SHP77 treated with DMSO at 0.1 percent for 48 hours (cell line): ENCODE results near the gene OR2H2.
A peak's percentile ranks its signal among the peaks of the same experiment; 100 is the strongest.

Experiments
- DNase-seq: peaks from one replicate; lab custom pipeline; 2025; lab: John Stamatoyannopoulos, UW

OR2H2 gene

GRCh38 chr6:29591677-29592076 lies 6.8 kb downstream of the OR2H2 start:
- no peak for DNase-seq

DNA sequence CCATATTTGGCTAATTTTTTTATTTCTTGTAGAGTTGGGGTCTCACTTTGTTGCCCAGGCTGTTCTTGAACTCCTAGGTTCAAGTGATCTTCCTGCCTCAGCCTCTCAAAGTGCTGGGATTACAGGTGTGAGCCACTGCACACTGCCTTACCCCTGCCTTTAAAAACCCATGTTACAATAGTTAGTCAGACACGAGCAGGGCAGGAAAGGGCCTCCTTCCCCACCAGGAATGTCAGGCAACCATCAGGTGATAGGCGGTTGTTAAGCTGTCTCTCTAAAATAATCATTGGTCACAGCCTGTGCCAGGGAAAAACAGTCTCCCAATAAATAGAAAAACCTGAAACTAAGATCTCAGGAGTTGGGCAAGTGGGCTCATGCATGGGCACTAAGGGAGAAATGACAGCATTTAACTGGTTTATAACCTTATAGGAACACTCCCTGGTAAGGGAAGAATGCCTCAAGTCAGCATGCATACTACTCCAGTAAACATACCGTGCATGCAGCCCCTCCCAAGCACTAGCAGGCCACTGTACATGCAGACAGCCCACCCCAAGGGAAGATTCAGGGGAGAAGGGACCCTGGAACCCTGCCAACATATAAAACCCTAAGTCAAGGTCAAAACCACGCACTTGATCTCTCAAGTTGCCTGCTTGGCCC lies 8.4 kb downstream of the OR2H2 start:
- no peak for DNase-seq

DNA sequence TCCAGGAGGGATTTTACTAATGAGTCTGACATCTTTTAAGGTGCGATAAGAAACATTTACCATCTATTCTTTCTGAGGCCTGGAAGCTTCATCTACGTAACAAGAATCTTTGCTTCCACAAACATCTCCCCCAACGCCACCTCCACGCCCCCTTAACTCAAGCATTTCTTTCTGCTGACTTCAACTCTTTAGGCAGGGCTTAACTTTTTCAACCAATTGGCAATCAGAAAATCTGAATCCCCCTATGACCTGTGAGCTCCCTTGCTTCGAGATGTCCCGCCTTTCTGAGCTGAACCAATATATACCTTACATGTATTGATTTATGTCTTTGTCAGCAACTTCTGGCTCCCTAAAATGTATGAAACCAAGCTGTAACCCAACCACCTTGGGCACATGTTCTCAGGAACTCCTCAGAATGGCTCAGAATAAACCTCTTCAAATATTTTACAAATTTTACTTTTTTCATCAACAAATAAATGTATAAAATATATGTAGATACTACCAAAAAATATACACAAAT lies 11.5 kb downstream of the OR2H2 start:
- DNase-seq = no peak

GRCh38 chr6:29597184-29597583 lies 12.3 kb downstream of the OR2H2 start:
- no peak for DNase-seq

GRCh38 chr6:29598172-29598747 lies 13.3 kb downstream of the OR2H2 start:
- DNase-seq = no peak

DNA sequence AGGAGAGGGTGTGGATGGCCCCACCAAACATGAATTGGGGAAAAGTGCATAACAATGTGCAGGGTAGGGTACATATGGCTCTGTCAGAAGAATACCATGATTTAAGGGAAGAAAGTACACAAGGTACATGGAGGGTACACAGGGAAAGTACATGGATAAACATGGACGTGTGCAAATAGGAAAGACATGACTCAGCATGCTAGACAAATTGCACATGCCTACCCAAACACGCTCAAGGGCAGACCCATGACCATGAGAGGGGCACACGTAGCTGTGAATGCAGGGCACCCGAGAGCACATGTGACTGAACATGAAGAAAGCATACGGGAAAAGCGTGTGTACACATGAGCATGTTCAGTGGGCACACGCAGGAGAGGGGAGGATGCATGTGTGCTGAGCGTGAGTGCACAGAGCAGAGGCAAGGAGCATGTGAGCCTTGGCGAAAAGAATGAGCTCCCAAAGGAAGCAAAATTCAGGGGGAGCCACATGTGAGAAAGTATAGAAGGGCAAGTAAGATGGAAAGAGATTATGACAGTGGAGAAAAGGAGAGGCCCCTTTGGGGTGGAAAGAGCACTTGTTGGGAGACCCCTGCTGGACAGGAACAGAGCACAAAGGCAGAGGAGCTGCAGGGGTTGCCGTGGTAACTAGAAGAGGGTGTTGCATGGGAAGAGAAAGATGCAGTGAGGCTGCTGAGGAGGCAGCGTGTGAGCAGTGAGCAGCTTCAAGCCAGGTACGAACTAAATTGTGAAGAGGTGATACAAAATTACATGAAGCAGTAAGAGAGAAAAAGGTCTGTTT lies 17.8 kb downstream of the OR2H2 start:
- DNase-seq = no peak

GRCh38 chr6:29603456-29603855 lies 18.5 kb downstream of the OR2H2 start:
- no peak for DNase-seq

GRCh38 chr6:29603930-29604329 lies 19.0 kb downstream of the OR2H2 start:
- no peak for DNase-seq

- no peak for DNase-seq
Measured at GRCh38 chr6:29608131-29608530, 23.2 kb downstream of the OR2H2 start.

- DNase-seq = no peak
Measured at GRCh38 chr6:29610540-29610939, 25.6 kb downstream of the OR2H2 start.

DNA sequence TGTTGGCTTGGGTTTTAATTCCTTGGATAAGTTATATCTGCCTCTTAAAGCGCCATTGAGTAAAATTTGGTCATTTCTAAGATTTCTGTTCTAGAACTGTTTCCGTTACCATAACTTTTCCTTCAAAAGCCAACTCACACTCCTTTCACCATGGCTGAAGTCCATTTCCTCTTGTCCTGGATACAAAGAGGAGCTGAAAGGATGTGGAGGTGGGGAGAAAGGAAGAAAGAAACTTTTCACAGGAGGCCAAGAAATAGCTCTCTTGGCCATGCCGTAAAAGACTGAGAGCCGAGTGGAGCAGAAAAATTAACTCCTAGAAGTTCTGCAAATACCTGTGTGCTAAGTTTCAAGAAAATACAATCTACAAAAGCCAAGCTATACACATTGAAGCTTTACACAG lies 26.5 kb downstream of the OR2H2 start:
- no peak for DNase-seq

DNA sequence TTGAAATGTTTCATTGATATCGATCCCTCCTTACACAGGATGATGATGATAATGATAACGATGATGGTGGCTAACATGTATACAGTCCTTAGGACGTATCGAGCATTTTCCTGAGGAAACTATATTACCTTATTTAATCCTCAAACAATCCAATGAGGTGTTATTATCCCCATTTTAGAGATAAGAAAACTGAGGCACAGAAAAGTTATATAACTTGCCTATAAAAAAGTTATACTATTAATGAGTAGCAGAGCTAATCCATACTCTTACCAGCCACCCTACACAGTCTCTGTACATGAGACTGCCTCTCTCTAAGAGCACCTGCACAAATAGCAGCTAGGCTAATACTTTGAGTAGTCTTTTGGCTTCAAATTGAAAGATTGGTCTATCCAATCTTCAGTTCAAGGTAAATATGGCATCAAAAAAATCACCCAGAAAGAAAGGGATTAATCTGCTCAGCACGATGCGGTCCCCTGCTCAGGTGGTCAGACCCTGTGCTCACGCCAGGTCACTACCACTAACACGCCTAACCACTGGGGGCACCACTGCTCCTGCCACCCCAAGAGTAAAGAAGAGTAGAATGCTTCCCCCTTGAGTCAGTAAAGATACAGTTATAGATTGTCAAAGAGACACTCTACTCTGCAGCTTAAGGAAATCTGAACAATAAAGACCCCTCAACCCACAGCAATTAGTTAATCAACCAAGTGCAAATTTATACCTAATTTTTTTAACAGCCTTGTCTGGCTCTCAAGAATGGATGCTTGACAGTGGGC lies 33.0 kb downstream of the OR2H2 start:
- DNase-seq = no peak

GRCh38 chr6:29619578-29620160 lies 34.7 kb downstream of the OR2H2 start:
- no peak for DNase-seq

- DNase-seq = no peak
Measured at GRCh38 chr6:29620630-29621029, 35.7 kb downstream of the OR2H2 start.

DNA sequence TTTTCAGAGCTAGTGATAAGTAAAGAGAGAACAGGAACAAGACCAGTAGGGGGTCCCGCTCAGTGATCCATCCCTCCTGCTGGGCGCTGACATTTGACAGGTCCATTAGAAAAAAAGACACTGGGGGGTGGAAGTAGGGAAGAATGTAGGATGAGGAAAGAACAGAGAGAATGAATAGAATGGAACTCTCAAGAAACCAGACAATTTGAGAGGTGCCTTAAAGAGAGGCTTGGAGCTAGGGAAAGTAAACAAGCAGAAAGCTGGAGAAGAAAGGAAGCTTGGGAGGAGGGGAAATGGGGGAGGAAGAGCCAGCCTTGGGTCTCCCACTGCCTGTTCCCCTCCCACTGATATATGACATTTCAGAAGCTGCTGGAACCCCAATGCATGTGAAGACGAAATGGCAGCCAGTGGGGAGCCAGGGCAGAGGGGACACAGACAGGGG lies 39.6 kb downstream of the OR2H2 start:
- DNase-seq = no peak

- DNase-seq = no peak
Measured at GRCh38 chr6:29625337-29625930, 40.5 kb downstream of the OR2H2 start.

DNA sequence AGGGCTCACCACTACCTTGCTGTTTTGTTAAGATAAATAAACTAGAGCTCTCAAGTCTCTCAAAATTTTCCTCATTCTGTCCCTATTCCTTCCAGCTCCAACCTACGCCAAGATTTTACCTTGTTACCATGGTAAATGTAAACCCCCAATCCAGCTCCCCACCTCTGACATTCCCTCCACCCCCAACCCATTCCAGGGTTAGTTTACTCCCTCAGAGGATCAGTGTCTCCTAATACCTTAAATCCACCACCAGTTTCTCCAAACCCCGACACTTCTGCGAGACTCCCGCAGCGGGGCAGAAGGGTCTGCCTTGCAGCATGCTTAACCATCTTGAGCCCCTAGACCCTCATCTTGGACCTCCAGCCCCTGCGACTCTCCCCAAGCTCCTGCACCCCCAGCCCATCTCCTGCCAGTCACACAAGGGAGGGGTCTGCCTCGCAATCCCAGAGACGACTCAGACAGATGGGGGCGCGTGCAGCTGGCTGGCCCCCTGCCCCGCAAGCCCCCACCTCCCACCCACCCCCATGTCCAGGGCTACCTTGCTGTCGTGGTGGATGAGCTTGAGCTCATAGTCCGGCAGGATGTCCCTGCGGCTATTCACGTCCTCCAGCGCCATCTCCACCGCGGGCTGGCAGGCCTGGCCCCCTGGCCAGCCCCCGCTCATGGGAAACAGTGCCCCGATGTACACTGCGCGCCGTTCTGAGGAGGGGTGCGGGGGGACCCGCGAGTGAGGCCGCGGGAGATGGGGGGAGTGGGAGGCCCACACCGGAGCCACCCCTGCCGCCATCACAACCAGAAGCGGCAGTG lies 42.2 kb downstream of the OR2H2 start:
- no peak for DNase-seq

DNA sequence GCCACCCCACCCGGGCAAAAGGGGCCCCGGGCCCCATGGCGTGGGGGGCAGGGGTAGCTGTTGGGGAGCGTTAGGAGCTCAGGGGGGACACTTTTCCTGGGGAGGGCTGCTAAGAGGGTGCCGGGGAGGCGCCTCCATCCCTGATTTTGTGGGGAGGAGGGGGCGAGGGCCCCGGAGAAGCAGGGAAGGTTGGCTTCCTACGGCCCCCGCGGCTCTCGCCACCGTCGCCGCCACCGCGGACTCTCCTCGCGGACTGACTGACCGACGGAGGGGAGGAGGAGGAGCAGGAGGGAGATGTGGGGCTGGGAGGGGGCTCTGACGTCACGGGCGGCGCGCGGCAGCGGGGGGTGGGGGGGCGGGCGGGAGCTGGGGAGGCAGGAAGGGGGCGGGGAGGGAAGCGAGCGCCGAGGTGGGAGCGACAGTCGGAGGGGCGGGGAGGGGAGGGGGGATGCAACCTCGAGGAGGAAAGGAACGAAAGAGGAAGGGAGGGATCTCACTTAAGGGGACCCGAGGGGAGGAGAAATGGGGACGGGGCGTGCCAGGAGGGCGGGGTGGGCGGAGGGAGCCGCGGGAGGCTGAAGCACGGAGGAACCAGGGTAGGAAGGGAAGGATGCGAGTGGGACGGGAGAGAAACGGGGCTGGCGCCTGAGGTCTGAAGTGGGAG lies 43.0 kb downstream of the OR2H2 start:
- no peak for DNase-seq

- peak; percentile 76 for DNase-seq
Measured at GRCh38 chr6:29628419-29629281, 43.7 kb downstream of the OR2H2 start.
